Keratinocyte (primary cell): ENCODE results near the gene SGO2. TPM values are rescaled to one million over a fixed set of nuclear protein-coding genes. Genes with fewer than 3 reads are reported as not detected.

Experiments used
- DNase-seq: peaks from one replicate; pipeline ENCODE4 v3.0.0-alpha.2; 2011; ENCODE audit warnings: low read depth, missing footprints, low spot score
- FAIRE-seq: peaks from 2 replicates; lab custom pipeline; 2011; peaks lifted over from hg19 to GRCh38; lab: Jason Lieb, UNC
- H2AFZ ChIP-seq: 2 replicates; pipeline ENCODE4 v1.6.0; 2012; ENCODE audit warnings: low read length, control low read depth, inconsistent platforms; ENCODE audit not compliant: control insufficient read depth
- H3K27ac ChIP-seq: 2 replicates; pipeline ENCODE4 v1.5.1; 2011; ENCODE audit warnings: low read length; ENCODE audit not compliant: control insufficient read depth, insufficient read depth
- H3K27me3 ChIP-seq: 3 replicates; pipeline ENCODE4 v1.6.0; 2011; ENCODE audit warnings: low read length; ENCODE audit not compliant: control insufficient read depth, insufficient read depth; ENCODE audit errors: extremely low read depth
- H3K36me3 ChIP-seq, 2 experiments: 2 replicates in 1 of 2; 3 replicates in 1 of 2; pipeline ENCODE4 v1.5.1; 2011; ENCODE audit warnings: low read length in 2 of 2, mild to moderate bottlenecking in 1 of 2; ENCODE audit not compliant: control insufficient read depth in 2 of 2, insufficient read depth in 2 of 2; ENCODE audit errors: extremely low read depth in 1 of 2
- H3K4me1 ChIP-seq: 3 replicates; pipeline ENCODE4 v1.5.1; 2011; ENCODE audit warnings: low read length; ENCODE audit not compliant: control insufficient read depth, insufficient read depth; ENCODE audit errors: extremely low read depth
- H3K4me2 ChIP-seq: 3 replicates; pipeline ENCODE4 v1.6.0; 2011; ENCODE audit warnings: low read depth, low read length; ENCODE audit not compliant: control insufficient read depth, insufficient read depth; ENCODE audit errors: extremely low read depth
- H3K4me3 ChIP-seq, 3 experiments: fragments of 200-600 bp in 1 of 3; sonication (generic) in 1 of 3; 2 replicates in 2 of 3; 3 replicates in 1 of 3; pipeline ENCODE4 v1.5.1; 2011 to 2016; ENCODE audit warnings: low read length in 3 of 3, mild to moderate bottlenecking in 3 of 3, control low read depth in 2 of 3, inconsistent platforms in 1 of 3, low read depth in 1 of 3, mixed read lengths in 1 of 3, mixed run types in 1 of 3, moderate library complexity in 1 of 3; ENCODE audit not compliant: control insufficient read depth in 2 of 3, insufficient read depth in 2 of 3; ENCODE audit errors: extremely low read depth in 1 of 3
- H3K79me2 ChIP-seq: 2 replicates; pipeline ENCODE4 v1.6.0; 2012; ENCODE audit warnings: low read length; ENCODE audit not compliant: control insufficient read depth, insufficient read depth
- H3K9ac ChIP-seq: 3 replicates; pipeline ENCODE4 v1.6.0; 2011; ENCODE audit warnings: low read length; ENCODE audit not compliant: control insufficient read depth, insufficient read depth; ENCODE audit errors: extremely low read depth
- H3K9me1 ChIP-seq: 3 replicates; pipeline ENCODE4 v1.6.0; 2011; ENCODE audit warnings: low read length; ENCODE audit not compliant: control insufficient read depth, insufficient read depth; ENCODE audit errors: extremely low read depth
- H3K9me3 ChIP-seq: 2 replicates; pipeline ENCODE4 v1.5.1; 2012; ENCODE audit warnings: low read depth, low read length; ENCODE audit not compliant: control insufficient read depth
- H4K20me1 ChIP-seq: 3 replicates; pipeline ENCODE4 v1.6.0; 2011; ENCODE audit warnings: low read length; ENCODE audit not compliant: control insufficient read depth, insufficient read depth; ENCODE audit errors: extremely low read depth
- EZH2 ChIP-seq: IDR thresholded peaks from one replicate; pipeline ENCODE4 v1.6.1; 2012; ENCODE audit warnings: inconsistent platforms, mild to moderate bottlenecking, low read length, moderate library complexity
- dilution Hi-C: fragments of 300-500 bp; cut with MboI; formaldehyde crosslinking; loops from one replicate; pipeline ENCODE4 v1.7.0; 2020; ENCODE audit warnings: low sequenced_read_pairs; ENCODE audit not compliant: extremely low pct_ligation_motif_present
- polyA plus RNA-seq, 5 experiments: library from polyadenylated mRNA; depleted of rRNA in 3 of 5; stranded (reverse) in 3 of 5; stranded (forward) in 1 of 5; unstranded in 1 of 5; fragments of >200 nt; gene quantifications; 1 replicate in 1 of 5; 2 replicates in 3 of 5; 3 replicates in 1 of 5; pipeline versions ENCODE4 v1.2.1 to v1.2.3, GENCODE V29; 2011 to 2012; ENCODE audit warnings: missing spikeins in 2 of 5, low read depth in 1 of 5, low replicate concordance in 1 of 5
- TF ChIP-seq, protein P1 (sequence below), 3 experiments: IDR thresholded peaks in 1 of 3; conservative IDR thresholded peaks in 1 of 3; optimal IDR thresholded peaks in 1 of 3; 2 replicates in 2 of 3; 3 replicates in 1 of 3; pipeline versions ENCODE3 to v1.5.1; 2011; ENCODE audit warnings: low read length in 3 of 3, mild to moderate bottlenecking in 3 of 3, moderate library complexity in 2 of 3, control low read depth in 1 of 3, inconsistent platforms in 1 of 3; ENCODE audit not compliant: insufficient read depth in 2 of 3; ENCODE audit errors: extremely low read depth in 1 of 3

The SGO2 gene
- polyA plus RNA-seq, 1 donor (not counting 4 experiments of a cell fraction or from before 2014, with no cell fraction given): 8.6 TPM

DNA sequence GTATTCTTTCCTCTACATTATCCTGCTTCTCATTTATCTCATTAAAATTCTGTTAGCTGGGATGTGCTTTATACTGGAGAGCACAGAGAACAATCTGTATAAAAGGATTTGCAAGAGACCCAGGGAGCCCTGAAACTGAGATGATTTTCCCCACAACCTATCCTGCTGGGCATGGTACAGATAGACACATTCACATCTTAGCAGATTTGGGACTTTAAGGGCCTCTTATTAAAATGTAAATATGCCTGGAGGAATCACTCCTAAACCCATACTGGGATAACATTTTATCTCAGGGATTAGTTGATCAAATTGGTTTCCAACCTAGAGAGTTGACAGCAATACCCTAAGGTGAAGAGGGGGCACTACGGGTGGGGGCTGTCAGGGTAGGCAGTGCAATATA lies 105.3 kb downstream of the SGO2 start:
- no peak for TF ChIP-seq EZH2
- TF ChIP-seq, protein P1, sequence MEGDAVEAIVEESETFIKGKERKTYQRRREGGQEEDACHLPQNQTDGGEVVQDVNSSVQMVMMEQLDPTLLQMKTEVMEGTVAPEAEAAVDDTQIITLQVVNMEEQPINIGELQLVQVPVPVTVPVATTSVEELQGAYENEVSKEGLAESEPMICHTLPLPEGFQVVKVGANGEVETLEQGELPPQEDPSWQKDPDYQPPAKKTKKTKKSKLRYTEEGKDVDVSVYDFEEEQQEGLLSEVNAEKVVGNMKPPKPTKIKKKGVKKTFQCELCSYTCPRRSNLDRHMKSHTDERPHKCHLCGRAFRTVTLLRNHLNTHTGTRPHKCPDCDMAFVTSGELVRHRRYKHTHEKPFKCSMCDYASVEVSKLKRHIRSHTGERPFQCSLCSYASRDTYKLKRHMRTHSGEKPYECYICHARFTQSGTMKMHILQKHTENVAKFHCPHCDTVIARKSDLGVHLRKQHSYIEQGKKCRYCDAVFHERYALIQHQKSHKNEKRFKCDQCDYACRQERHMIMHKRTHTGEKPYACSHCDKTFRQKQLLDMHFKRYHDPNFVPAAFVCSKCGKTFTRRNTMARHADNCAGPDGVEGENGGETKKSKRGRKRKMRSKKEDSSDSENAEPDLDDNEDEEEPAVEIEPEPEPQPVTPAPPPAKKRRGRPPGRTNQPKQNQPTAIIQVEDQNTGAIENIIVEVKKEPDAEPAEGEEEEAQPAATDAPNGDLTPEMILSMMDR (optimal IDR thresholded peaks at IDR 0.05 in 1 of 3, IDR thresholded peaks at IDR 0.05 in 1 of 3, conservative IDR thresholded peaks at IDR 0.05 in 1 of 3; ENCODE audit: extremely low read depth in 1 of 3, insufficient read depth in 2 of 3, low read length in 3 of 3): no peak
- no peaks in the 10 kb centered on the region for H3K79me2 ChIP-seq
- H2AFZ ChIP-seq: no peak overlapping the region
- H3K4me1 ChIP-seq: peaks cover 4% of the 10 kb centered on the region
- H3K4me2 ChIP-seq: no peak overlapping the region
- H3K9me3 ChIP-seq: no peaks in the 10 kb centered on the region
- DNase-seq (no peak), FAIRE-seq (no peak)
- dilution Hi-C loops: no loop called here
- H3K9me1 ChIP-seq: no peaks in the 10 kb centered on the region
- no peak overlapping the region for H3K4me3 ChIP-seq
- no peaks in the 10 kb centered on the region for H4K20me1 ChIP-seq
- no peak overlapping the region for H3K9ac ChIP-seq
- peaks cover 0 to 2% of the 10 kb centered on the region in 2 experiments for H3K36me3 ChIP-seq
- no peaks in the 10 kb centered on the region for H3K27me3 ChIP-seq
- H3K27ac ChIP-seq: no peak overlapping the region

Other genes starting within 250 kb of the SGO2 start
- 80.2 to 125 TPM (median 95.3 TPM) in 3 replicates for gene SPATS2L, start 219.5 kb upstream of the SGO2 start, polyA plus RNA-seq
- 7.4 to 11.0 TPM (median 10.9 TPM) in 3 replicates for gene KCTD18, start 16.1 kb upstream of the SGO2 start, polyA plus RNA-seq
- 8.3 to 13.1 TPM (median 12.2 TPM) in 3 replicates for gene AOX1, start 59.8 kb downstream of the SGO2 start, polyA plus RNA-seq